SH-SY5Y (cell line): ENCODE results near the gene NDFIP2.
A peak's percentile ranks its signal among the peaks of the same experiment; 100 is the strongest.

Experiments used
- GATA2 ChIP-seq: IDR thresholded peaks from 2 replicates; pipeline ENCODE4 v1.6.1; 2011; ENCODE audit warnings: mild to moderate bottlenecking, low read depth, low read length
- GATA3 ChIP-seq: IDR thresholded peaks from 2 replicates; pipeline ENCODE4 v1.6.1; 2011; ENCODE audit warnings: low read depth, mild to moderate bottlenecking, low read length, moderate library complexity

Gene NDFIP2

GRCh38 chr13:79547211-79548195 lies 66.5 kb downstream of the NDFIP2 start:
- TF ChIP-seq GATA2 (no peak), GATA3 (no peak)

- TF ChIP-seq GATA3 (peak; percentile 39; the same call in 1 of the 2 replicates), GATA2 (no peak)
Observed at GRCh38 chr13:79548902-79549301, 67.9 kb downstream of the NDFIP2 start.

DNA sequence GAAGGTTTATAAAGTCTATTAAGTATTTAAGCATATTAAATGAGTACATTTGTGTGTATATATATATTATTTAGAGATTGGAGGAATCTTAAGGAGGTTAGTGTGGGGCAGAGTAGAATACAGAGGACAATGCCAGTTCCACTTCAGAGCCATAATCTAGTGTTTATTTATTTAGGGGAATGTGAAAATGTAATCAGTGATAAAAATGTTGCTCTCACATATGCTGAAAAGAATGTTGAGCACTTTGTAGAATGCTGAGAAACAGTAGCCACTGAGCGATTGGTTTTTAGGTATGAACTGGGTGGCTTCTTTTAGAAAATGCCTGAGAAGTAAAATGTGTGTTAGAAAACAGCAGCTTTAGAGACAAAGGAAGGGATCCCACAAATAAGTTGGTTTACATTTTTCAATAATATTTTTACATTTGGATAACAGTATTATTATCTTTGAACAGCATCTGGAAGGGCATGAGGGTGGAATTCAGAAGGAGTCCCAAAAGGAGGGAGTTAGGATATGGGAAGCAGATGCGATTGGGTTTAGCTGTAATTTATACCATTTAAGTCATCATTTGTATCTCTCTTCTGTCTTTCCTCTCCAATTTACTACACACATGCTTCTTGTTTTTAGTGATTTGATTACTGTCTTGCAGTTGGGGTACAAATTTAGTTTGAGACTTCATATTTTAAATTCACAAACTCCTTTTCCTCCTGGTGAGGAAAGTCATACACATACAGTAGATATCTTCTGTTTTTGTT lies 68.6 kb downstream of the NDFIP2 start:
- TF ChIP-seq GATA2 (0 out of 2 replicates have a peak, but pooled peaks have one; percentile 27), GATA3 (no peak; the same call in 1 of the 2 replicates)

- no peak for TF ChIP-seq GATA3
- TF ChIP-seq GATA2 = no peak
Observed at GRCh38 chr13:79557666-79558065, 76.7 kb downstream of the NDFIP2 start.

GRCh38 chr13:79560954-79561353 lies 80.0 kb downstream of the NDFIP2 start:
- TF ChIP-seq GATA3 (no peak), GATA2 (no peak)

DNA sequence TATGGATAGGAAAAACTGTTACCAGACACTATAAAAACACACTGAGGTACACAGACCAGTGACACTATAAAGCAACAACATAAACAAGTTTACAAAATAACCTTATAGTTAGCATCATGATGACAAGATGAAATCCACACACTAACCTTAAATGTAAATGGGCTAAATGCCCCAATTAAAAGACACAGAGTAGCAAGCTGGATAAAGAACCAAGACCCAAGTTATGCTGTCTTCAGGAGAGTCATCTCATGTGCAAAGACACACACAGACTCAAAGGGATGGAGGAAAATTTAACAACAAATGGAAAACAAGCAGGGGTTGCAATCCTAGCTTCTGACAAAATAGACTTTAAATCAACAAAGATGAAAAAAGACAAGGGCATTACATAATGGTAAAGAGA lies 81.6 kb downstream of the NDFIP2 start:
- no peak for TF ChIP-seq GATA3
- no peak for TF ChIP-seq GATA2

DNA sequence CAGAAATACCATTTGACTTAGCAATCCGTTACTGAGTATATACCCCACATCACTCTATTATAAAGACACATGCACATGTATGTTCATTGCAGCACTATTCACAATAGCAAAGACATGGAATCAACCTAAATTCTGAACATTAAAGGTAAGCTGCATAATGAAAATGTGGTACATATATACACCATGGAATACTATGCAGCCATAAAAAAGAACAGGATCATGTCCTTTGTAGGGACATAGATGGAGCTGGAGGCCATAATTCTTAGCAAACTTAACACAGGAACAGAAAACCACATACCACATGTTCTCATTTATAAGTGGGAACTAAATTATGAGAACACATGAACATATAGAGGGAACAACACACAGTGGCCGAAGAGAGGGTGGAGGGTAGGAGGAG lies 85.2 kb downstream of the NDFIP2 start:
- no peak for TF ChIP-seq GATA2
- no peak for TF ChIP-seq GATA3

DNA sequence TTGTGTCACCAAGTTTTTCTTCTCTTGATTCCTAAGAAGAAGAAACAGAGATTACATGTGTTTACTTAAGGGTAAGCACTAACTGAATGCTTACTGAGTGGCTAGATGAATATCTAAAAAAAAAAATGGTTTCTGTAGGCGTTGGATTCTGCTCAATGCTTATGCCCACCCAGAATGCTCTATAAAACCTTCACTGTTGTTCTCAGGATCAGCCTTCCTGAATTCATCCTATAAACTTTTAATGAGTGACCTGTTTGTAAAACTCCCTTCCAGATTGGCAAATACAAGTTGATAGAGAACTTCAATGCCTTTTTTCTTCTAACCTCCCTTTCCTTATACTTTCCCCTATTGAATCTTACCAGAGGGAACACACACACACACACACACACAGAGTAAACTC lies 90.2 kb downstream of the NDFIP2 start:
- TF ChIP-seq GATA2 (no peak), GATA3 (no peak)

DNA sequence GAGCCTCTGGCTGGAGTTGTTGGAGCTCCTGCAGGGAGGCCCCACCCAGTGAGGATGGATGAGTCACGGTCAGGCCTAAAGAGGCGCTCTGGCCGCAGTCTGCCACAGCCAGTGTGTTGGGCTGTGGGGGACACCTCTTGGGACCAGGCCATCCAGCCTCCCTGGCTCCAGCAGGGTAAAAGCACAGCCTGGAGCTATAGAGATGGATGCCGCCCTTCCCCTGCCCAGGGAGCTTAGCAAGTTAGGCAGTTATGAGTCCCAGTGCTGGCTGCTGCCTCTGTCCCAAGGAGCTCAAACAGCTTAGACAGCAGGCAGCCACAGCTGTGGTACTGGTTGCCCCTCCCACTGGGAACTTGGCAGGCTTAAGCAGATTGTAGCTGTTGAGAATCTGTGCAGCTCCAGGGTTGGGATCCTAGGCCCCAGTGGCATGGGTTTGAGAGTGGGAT lies 100.9 kb downstream of the NDFIP2 start:
- TF ChIP-seq GATA2 = no peak
- TF ChIP-seq GATA3 = no peak

GRCh38 chr13:79582896-79583295 lies 101.9 kb downstream of the NDFIP2 start:
- no peak for TF ChIP-seq GATA3
- no peak for TF ChIP-seq GATA2

DNA sequence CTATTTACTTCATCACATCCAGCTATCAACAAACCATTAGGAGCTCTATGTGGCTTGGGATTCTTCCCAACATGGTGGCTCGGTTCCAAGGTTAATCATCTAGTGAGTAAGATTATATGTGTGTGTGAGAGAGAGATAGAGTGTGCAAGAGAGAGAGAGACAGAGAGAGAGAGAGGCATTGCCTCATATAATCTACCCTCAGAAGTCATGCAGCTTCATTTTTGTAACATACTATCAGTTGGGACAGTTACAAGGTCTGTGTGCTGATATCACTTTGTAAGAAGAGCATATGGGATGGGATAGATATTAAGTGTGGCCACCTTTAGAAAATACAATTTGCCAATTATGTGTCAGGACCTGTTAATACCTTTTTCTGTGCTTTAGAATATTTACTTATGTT lies 104.1 kb downstream of the NDFIP2 start:
- TF ChIP-seq GATA2 (no peak), GATA3 (no peak)

GRCh38 chr13:79589603-79590393 lies 108.8 kb downstream of the NDFIP2 start:
- no peak for TF ChIP-seq GATA3
- TF ChIP-seq GATA2 = no peak

GRCh38 chr13:79590394-79590676 lies 109.4 kb downstream of the NDFIP2 start:
- no peak for TF ChIP-seq GATA2
- no peak for TF ChIP-seq GATA3

- TF ChIP-seq GATA3 = no peak
- TF ChIP-seq GATA2 = no peak
Observed at GRCh38 chr13:79591493-79591892, 110.5 kb downstream of the NDFIP2 start.
